CD4-positive, alpha-beta T cell treated with Interleukin-15 for 4 hours (primary cell): ENCODE measurements around the gene TOX3.

Experiments
- DNase-seq: peaks from one replicate; pipeline ENCODE4 v3.0.0-alpha.2; 2020; ENCODE audit warnings: low spot score

The TOX3 gene

GRCh38 chr16:52451971-52452421, 94.9 kb downstream of the TOX3 start:
- no peak for DNase-seq

- no peak for DNase-seq
Measured at GRCh38 chr16:52450916-52451315, 96.0 kb downstream of the TOX3 start.

- no peak for DNase-seq
Measured at GRCh38 chr16:52450241-52450640, 96.7 kb downstream of the TOX3 start.

DNA sequence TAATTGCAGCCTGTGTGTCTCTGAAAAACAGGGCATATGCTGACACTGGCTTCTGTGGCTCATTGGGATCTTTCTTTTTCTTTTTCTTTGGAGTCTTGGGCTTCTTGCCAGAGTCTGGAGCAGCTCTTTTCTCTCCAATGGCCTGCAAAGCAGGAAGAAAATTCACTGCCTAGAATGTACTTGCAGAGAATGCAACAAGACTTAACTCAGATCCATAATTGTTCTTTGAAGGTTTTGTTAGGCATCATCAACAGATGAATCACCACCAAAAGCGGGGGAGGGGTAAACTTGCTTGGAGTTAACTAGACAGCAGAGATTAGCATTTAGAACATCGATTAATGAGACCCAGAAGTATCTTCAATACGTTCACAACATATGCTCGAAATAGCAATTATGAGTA, 100.9 kb downstream of the TOX3 start:
- no peak for DNase-seq

DNA sequence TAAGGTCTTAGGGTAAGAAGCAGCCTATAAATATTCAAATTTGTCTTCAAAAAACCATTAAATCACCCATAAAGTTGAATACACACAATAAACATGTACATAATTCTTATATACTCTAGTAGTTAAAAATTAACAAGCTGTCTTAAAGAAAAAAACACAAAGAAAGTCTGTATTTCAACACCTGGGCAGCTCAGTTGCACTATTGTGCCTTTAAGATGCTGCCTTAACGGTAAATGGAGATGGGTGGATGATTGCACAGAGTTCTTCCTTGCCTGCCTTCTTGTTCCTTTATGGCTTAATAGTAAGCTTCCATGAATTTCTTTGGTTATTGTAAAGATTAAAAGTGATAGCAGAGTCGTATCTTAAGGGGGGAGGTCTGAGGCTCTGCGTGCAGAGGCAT, 105.1 kb downstream of the TOX3 start:
- no peak for DNase-seq

DNA sequence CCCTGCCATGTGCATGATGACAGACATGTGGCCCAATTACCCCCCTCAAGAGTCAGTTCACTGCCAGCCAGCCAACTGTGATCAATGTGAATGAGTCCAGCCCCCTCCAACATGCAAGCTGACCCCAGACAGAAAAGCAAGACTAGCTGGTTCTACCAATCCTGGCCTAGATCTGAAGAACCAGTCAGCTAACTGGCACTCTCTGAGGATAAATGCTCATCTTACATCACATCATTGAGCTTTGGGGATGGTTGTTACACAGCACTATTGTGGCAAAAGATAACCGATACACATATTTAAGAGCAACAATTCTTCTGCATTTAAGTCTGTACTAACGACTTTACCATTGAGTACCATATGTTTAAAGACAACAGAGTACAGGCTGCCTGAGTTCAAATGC, 106.7 kb downstream of the TOX3 start:
- no peak for DNase-seq

GRCh38 chr16:52439750-52440149, 107.2 kb downstream of the TOX3 start:
- DNase-seq: no peak

DNA sequence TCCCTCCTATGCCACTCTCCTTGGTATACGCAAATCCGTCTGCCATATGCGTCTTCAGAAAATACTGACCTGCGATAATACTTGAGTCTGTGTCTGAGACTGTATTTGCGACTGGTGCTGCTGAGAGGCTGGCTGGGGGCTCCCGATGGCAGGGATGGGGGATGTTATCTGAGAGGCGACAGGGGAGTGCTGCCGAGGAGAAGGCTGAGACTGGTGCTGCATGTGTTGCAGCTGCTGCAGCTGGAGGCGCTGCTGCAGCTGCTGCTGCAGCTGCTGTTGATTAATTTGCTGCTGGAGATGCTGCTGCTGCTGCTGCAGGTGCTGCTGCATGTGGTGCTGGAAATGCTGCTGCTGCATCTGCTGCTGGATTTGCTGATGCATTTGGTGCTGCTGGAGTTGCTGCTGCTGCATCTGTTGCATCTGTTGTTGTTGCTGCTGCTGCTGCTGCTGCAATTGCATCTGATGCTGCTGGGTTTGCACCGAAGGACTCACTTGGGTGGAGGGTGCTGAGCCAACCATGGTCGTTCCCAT, 107.7 kb downstream of the TOX3 start:
- DNase-seq: no peak

DNA sequence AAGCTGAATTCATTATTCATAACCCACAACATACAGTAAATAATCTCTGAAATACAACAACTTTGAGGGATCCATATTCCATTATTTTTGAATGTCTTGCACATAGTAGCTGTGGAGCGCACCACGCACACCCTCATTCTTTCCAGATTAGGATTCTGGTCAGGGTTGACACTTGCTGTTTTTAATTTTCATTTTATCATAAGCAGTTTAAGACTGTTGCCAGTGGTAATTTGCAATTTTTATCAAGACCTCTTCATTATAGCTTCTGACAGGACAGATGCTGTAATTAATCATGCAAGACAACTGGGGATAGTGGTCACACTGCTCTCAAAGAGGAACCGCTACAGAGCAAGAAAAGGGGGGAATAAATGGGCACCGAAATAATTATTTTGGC, 109.7 kb downstream of the TOX3 start:
- DNase-seq: no peak

DNA sequence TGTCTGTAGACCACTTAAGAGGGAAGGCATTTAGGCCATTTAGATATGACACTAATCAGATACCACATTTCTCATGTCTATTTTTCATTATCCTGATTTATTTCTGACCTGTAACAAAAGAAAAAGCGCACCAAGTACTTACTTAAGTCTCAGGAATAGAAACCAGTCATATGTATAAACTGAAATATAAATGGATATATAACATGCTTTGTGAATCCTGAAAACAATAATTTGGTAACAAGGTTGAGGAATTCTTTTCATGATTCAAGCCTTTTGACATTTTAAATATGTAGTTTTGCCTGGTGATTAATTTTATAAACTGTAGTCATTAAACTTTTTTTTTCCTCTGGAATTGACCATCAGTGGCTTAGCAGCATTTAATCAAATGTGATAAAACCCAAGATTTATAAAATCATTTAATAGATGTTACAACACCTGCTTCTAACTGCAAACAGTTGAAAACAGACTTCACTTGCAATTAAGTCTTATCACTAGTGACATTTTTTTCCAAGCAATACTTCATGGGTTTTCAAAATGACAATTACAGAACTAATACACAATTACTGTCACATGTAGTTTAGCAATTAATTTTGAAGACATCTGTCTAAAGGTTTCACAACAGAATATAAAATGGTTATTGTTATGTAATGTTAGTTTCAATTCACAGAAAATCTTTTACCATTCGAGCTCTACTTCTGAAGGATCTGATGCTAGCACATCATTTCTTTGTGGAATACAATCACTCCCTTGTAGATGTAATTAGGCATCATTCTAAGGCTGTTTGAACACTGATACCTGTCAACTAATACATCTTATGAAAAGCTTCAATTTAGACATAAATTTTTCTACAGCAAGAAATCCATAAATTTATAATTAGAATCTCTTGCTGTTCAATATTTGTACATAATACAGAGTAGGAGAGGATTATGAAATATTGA, 110.3 kb downstream of the TOX3 start:
- no peak for DNase-seq

GRCh38 chr16:52434224-52434623, 112.7 kb downstream of the TOX3 start:
- DNase-seq: no peak

DNA sequence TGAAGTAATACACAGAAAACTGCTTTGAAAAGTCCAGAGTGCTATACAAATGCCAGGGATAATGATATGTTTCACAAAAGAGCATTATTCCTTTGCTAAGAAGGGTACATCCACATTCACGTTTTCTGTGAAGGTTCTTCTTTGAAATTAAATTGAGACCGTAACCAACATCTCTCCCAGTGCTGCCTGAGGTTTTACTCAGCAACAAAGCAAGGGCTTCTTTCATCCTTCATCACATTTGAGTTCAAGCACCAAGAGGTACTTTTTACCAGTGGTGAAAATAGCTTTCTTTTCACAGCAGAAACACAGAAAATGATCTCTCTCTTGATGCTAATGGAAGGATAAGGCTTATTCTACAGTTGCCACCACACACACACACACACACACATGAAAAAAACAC, 113.3 kb downstream of the TOX3 start:
- no peak for DNase-seq

GRCh38 chr16:52424591-52424990, 122.4 kb downstream of the TOX3 start:
- no peak for DNase-seq

GRCh38 chr16:52422307-52422706, 124.6 kb downstream of the TOX3 start:
- no peak for DNase-seq

DNA sequence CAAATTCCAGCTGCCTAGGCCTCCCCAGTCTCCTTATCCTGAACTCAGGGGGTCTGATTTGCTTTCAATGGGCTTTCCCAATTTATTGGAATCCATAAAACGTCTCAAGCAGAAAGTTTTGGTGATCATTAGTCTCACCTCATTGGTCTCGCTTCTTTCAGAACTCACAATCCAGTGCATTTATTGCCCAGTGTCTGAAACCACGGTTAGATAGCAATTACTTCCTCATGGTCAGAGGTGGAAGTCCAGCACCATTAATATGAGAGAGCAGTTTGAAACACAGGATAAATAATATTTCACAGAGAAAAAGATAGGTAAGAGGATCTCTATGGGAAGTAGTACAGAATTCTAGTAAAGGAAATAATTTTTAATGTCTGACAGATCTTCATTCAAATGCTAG, 128.7 kb downstream of the TOX3 start:
- no peak for DNase-seq

DNA sequence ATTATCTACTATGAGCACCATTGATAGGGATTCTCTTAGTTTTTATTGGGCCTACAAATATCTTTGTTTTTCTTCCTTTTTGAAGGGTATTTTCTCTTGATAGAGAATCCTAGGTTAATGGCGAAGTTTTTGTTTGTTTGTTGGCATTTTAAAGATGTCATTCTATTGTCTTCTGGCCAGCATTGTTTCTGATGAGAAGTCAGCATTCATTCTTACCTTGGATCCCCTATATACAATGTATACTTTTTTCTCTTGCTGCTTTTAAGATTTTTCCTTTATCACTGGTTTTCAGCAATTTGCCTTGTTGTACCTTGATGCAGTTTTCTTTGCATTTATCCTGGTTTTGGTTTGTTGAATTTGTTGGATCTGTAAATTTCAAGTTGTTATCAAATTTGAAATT, 130.1 kb downstream of the TOX3 start:
- DNase-seq: no peak

DNA sequence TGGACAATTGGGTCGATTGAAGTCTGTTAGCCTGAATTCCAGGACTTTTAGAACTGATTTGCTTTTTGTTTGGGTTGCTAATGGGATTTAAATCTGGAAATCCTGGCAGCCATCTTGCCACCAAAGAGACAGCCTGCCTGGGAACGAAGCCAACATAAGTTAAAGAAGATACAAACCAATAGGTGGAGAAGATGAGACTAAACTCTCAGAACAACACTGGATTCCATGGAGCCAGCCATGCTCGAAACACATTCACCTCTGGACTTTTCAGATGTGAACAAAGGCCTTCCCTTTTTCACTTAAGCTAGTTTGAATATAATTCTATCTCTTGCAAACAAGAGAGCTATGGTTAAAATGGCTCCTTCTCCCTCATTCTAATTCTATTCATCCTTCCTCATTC, 135.9 kb downstream of the TOX3 start:
- DNase-seq: no peak

GRCh38 chr16:52408191-52408845, 138.6 kb downstream of the TOX3 start:
- DNase-seq: no peak

DNA sequence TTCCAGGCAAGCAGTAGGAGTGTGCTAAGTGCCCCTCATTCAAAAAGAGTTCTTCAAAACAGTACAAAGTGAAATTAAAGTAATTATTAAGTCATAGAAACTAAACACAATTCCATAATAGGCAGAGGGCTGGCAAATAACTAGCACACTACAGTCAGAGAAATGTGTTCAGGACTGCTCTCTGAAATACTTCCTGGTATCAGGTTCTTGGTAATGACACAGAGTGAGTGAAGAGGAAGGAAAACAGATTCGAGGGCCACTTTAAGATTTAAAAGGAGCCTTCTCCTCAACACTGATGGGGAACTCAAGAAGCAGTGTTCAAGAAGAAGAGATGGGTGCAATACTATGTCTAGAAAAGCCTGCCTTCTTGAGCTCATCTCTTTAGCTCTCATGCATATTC, 139.2 kb downstream of the TOX3 start:
- no peak for DNase-seq

DNA sequence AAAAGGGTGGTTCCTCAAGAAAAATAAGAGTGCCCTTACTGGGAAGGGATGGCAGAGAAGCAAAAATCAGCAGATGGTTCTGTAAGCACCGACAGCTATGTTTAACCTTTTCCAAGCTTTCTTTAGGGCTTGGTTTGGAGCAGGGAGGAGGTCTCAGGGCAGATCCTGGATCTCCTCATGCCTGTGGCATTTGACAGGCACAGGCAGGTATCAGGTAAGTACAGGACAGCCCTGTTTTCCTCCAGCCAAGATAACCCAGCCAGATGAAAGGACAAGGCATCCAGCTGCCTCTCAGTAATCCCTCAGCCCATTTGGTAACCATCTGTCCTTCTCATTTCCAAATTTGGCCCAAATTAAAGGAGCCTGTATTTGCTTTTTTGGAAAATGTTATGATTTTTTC, 141.5 kb downstream of the TOX3 start:
- no peak for DNase-seq

DNA sequence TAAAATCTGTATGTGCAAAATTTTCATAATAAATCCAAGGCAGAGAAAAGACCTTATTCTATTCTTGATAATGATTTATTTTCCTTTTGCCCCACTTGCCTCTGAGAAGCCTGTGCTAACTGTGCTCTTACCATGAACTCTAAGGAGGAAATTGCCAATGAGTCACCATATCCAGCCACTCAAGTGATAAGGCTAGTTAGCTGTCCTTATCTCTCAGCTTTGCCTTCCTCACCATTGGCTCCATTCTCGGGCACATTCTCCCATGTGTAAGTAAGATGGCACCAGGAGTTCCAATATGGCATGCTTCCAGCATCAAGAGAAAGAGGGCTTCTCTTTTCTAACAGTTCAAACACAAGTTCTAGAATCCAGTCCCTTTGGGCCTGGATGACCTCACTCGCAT, 142.4 kb downstream of the TOX3 start:
- DNase-seq: no peak

GRCh38 chr16:52399116-52399515, 147.8 kb downstream of the TOX3 start:
- DNase-seq: no peak

DNA sequence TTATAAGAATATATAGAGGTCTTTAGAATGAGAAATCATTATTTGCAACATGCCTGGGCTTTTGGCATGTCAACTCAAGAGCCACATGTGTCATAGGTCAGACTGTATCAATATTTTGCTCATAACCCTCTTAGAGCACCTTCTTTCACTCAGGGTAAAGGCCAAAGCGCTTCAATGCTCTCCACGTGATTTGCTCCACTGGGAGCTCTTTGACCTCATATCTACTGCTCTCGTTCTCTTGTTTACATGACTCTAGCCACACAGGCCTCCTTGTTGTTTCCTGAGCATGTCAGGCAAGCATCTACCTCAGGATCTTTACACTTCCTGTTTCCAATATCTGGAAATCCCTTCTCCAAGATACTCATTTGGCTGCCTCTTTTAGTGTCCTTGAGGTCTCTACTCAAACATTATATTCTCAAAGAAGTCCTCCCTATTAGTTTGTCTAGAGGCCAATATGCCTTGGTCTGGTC, 148.4 kb downstream of the TOX3 start:
- DNase-seq: no peak
